Pancreas (tissue), 10 donors: ENCODE results near the gene TGOLN2. TPM values are rescaled to one million over a fixed set of nuclear protein-coding genes. Genes with fewer than 3 reads are reported as not detected.

ENCODE experiments used
- ATAC-seq, 4 donors: fragments of 200-7000 bp; cut with Tn5 transposase; one replicate each; pipeline versions ENCODE4 v1.8.0 to v1.9.1; 2020; ENCODE audit warnings: mild to moderate bottlenecking in 4 of 4, moderate library complexity in 4 of 4
- DNase-seq, 6 donors: peaks; one replicate each; pipeline ENCODE4 v3.0.0-alpha.2; 2020
- FAIRE-seq: peaks from 2 replicates; lab custom pipeline; 2012; peaks lifted over from hg19 to GRCh38; lab: Jason Lieb, UNC
- H3K27ac ChIP-seq, 4 donors: fragments of 200-600 bp; sonication (generic); 1 replicate in 3 of 4; 2 replicates in 1 of 4; pipeline versions ENCODE4 v1.5.0 to v1.8.0; 2020
- H3K27me3 ChIP-seq, 4 donors: fragments of 200-600 bp; one replicate each; pipeline ENCODE4 v1.8.0; 2021
- H3K36me3 ChIP-seq, 3 donors: fragments of 200-600 bp; sonication (generic) in 1 of 3; one replicate each; pipeline versions ENCODE4 v1.5.0 to v1.8.0; 2020 to 2021
- H3K4me1 ChIP-seq, 3 donors: fragments of 200-600 bp; one replicate each; pipeline ENCODE4 v1.8.0; 2021
- H3K4me3 ChIP-seq, 4 donors: fragments of 200-600 bp; sonication (generic) in 2 of 4; one replicate each; pipeline versions ENCODE4 v1.5.0 to v1.8.0; 2020 to 2021
- H3K9me3 ChIP-seq, 4 donors: fragments of 200-600 bp; one replicate each; pipeline ENCODE4 v1.8.0; 2021
- WGBS, 2 donors: extraction: QIAGEN DNeasy Blood & Tissue Kit; methylation state at CpG; one replicate each; pipeline ENCODE4 v1.1.7; 2013; 5-methylcytosine and 5-hydroxymethylcytosine counted together
- intact Hi-C, 3 donors: fragments of 100-400 bp; cut with DNase I; formaldehyde crosslinking; loops; one replicate each; pipeline versions ENCODE4 v1.11.1 to v1.14.2; 2022
- polyA plus RNA-seq, 2 donors: library from polyadenylated mRNA; stranded (reverse); fragments of 200-250 nt; gene quantifications; one replicate each; pipeline ENCODE4 v1.2.3, GENCODE V29; 2013
- total RNA-seq, 6 donors: library from RNA; stranded (reverse); fragmentation: NEBNext Ultra II Directional in 4 of 6; extraction: Animal tissue kit (Norgen Biotek cat#: 25700) in 4 of 6; gene quantifications; one replicate each; pipeline versions ENCODE4 v1.2.1 to v1.2.4, GENCODE V29; 2021 to 2023
- TF ChIP-seq, protein P1 (sequence below), 4 donors: fragments of 200-600 bp; sonication (generic) in 3 of 4; IDR thresholded peaks; one replicate each; pipeline versions ENCODE4 v1.5.0 to v1.8.0; 2021; ENCODE audit warnings: antibody characterized with exemption in 4 of 4
- donor health status: healthy with polysubstance abuse.
- donor health status: DM: no; HTN: no; CAD: no; lungs with moderate emphysema.
- donor health status: DM: no; HTN: no; CAD: no.
- donor health status: control.
- donor health status: control.
- donor health status: Bipolar disorder and iron deficiency.
- donor health status: DM: yes; HTN: yes; CAD: no.
- donor health status: DM: no; HTN: no; CAD: no.
- donor health status: DM: no; HTN: no; CAD: no.
- donor health status: DM: yes; HTN: yes; CAD: no.

The TGOLN2 gene
- total and polyA plus RNA-seq, 8 donors = 17.7 to 74.7 (median 37.9) TPM

DNA sequence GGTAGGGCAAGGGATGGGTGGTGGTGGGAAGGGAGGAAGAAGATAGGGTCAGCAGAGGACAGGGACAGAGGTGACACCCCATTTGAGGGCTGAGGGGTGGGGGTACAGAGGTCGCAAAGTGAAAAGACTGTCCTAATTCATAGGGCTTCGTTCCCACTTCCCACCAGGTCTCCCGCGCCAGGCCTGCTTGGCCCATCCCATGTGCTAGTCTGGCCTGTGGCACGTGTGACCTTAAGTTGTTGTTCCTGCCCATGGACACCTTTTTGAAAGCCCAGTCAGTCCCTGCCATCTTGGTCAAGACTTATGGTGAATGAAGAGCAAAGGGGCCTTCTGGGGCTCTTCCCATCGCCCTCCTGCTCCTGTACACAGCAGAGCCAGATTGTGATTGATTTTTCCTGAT, 46.2 kb downstream of the TGOLN2 start:
- 79 to 93% methylated on average over 6 of the region's 6 CpGs for WGBS, 2 donors
- FAIRE-seq (no peak), ATAC-seq (no peak), DNase-seq (no peak)
- Histone ChIP-seq H3K4me1 (no peaks in the 10 kb centered on the region), H3K36me3 (no peaks in the 10 kb centered on the region), H3K9me3 (no peaks in the 10 kb centered on the region), H3K27me3 (no peaks in the 10 kb centered on the region), H3K4me3 (no peak overlapping the region), H3K27ac (no peak overlapping the region)
- TF ChIP-seq, protein P1, sequence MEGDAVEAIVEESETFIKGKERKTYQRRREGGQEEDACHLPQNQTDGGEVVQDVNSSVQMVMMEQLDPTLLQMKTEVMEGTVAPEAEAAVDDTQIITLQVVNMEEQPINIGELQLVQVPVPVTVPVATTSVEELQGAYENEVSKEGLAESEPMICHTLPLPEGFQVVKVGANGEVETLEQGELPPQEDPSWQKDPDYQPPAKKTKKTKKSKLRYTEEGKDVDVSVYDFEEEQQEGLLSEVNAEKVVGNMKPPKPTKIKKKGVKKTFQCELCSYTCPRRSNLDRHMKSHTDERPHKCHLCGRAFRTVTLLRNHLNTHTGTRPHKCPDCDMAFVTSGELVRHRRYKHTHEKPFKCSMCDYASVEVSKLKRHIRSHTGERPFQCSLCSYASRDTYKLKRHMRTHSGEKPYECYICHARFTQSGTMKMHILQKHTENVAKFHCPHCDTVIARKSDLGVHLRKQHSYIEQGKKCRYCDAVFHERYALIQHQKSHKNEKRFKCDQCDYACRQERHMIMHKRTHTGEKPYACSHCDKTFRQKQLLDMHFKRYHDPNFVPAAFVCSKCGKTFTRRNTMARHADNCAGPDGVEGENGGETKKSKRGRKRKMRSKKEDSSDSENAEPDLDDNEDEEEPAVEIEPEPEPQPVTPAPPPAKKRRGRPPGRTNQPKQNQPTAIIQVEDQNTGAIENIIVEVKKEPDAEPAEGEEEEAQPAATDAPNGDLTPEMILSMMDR (IDR thresholded peaks at IDR 0.05) = no peak
- intact Hi-C loops = loop anchor here in 2 of 3 donors (10.0 kb wide), 2 partner anchors 147 to 217 kb away; partner anchors contain the start of gene TCF7L1 (in 1 of the 2)

- Histone ChIP-seq H3K4me1 (no peaks in the 10 kb centered on the region), H3K9me3 (no peaks in the 10 kb centered on the region), H3K27me3 (no peaks in the 10 kb centered on the region), H3K27ac (no peak overlapping the region), H3K36me3 (no peaks in the 10 kb centered on the region), H3K4me3 (no peak overlapping the region)
- no peak for DNase-seq
- TF ChIP-seq, protein P1 (IDR thresholded peaks at IDR 0.05) = no peak
- no peak for ATAC-seq
- FAIRE-seq = no peak
- intact Hi-C loops = no loop called here
- WGBS, 2 donors = 81 to 85% methylated on average over 2 of the region's 2 CpGs
These were observed 49.4 kb downstream of the TGOLN2 start for GRCh38 chr2:85278361-85278760.

- Histone ChIP-seq H3K36me3 (no peaks in the 10 kb centered on the region), H3K4me1 (no peaks in the 10 kb centered on the region), H3K27me3 (no peaks in the 10 kb centered on the region), H3K4me3 (no peak overlapping the region), H3K9me3 (no peaks in the 10 kb centered on the region), H3K27ac (no peak overlapping the region)
- DNase-seq (no peak), FAIRE-seq (no peak), ATAC-seq (peak in 2 of 4 donors; percentile 33 to 36)
- intact Hi-C loops = no loop called here
- TF ChIP-seq, protein P1 (IDR thresholded peaks at IDR 0.05) = no peak
- WGBS, 2 donors = 73 to 74% methylated on average over 15 of the region's 15 CpGs
These were observed 50.2 kb downstream of the TGOLN2 start for GRCh38 chr2:85277416-85278158.

DNA sequence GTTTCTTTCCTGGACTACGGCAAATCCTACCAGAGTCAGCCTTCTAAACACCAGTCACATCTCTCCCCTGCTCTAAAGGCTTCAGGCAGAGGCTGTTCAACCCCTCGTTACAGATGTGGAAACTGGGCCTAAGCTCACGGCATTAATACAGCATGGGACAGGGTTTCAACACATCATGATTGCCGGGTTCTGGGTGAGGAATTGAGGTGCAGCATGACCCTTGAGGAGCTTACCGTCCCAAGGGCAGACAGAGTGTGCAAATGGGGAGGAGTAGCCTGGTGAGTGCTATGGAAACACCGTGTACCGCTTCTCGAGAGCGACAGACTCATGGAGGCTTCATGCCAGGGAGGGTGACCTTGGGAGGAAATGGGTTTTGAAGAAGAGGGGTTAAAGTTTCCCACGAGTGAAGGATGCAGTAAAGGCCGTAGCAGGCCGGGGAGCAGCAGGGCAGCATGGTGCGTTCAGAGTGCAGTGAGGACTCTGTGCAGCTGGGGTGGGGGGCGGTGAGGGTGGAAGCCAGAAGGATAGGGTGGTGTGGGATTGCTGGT, 51.1 kb downstream of the TGOLN2 start:
- H3K4me1 ChIP-seq = no peaks in the 10 kb centered on the region
- no peak overlapping the region for H3K4me3 ChIP-seq
- DNase-seq (no peak), FAIRE-seq (no peak), ATAC-seq (peak in 2 of 4 donors; percentile 11 to 26)
- H3K27me3 ChIP-seq = no peaks in the 10 kb centered on the region
- 80 to 84% methylated on average over 14 of the region's 14 CpGs for WGBS, 2 donors
- H3K36me3 ChIP-seq = no peaks in the 10 kb centered on the region
- TF ChIP-seq, protein P1 (IDR thresholded peaks at IDR 0.05) = no peak
- H3K27ac ChIP-seq = no peak overlapping the region
- H3K9me3 ChIP-seq = no peaks in the 10 kb centered on the region
- intact Hi-C loops = no loop called here
